Psoas muscle (tissue), 8 donors: ENCODE results near the gene CHPT1. TPM values are rescaled to one million over a fixed set of nuclear protein-coding genes. Genes with fewer than 3 reads are reported as not detected.
A peak's percentile ranks its signal among the peaks of the same experiment; 100 is the strongest.

Experiments used
- ATAC-seq, 4 donors: fragments of 200-7000 bp; cut with Tn5 transposase; one replicate each; pipeline ENCODE4 v1.9.1; 2020; ENCODE audit warnings: moderate library complexity in 3 of 4, mild to moderate bottlenecking in 2 of 4
- DNase-seq, 2 donors: peaks; one replicate each; pipeline ENCODE4 v3.0.0-alpha.2; 2020
- H3K27ac ChIP-seq: fragments of 200-600 bp; one replicate; pipeline ENCODE4 v1.8.0; 2022
- H3K27me3 ChIP-seq, 3 donors: fragments of 200-600 bp in 1 of 3; one replicate each; pipeline versions ENCODE4 v1.6.1 to v1.8.0; 2013 to 2022; ENCODE audit warnings: low read length in 2 of 3, mild to moderate bottlenecking in 2 of 3, moderate library complexity in 1 of 3; ENCODE audit not compliant: insufficient read depth in 3 of 3
- H3K36me3 ChIP-seq, 2 donors: fragments of 200-600 bp in 1 of 2; one replicate each; pipeline versions ENCODE4 v1.6.1 to v1.8.0; 2013 to 2022; ENCODE audit warnings: low read depth in 1 of 2, mild to moderate bottlenecking in 1 of 2, moderate library complexity in 1 of 2; ENCODE audit not compliant: insufficient read depth in 1 of 2
- H3K4me1 ChIP-seq: fragments of 200-600 bp; one replicate; pipeline ENCODE4 v1.8.0; 2022
- H3K4me3 ChIP-seq: fragments of 200-600 bp; one replicate; pipeline ENCODE4 v1.8.0; 2022; ENCODE audit warnings: mild to moderate bottlenecking
- H3K9me3 ChIP-seq: fragments of 200-600 bp; one replicate; pipeline ENCODE4 v1.8.0; 2022
- CTCF ChIP-seq: fragments of 200-600 bp; IDR thresholded peaks from one replicate; pipeline ENCODE4 v1.8.0; 2022; ENCODE audit warnings: antibody characterized with exemption
- WGBS, 3 donors: extraction: QIAGEN DNeasy Blood & Tissue Kit; methylation state at CpG; one replicate each; pipeline versions ENCODE4 v1.1.6 to v1.1.7; 2013; 5-methylcytosine and 5-hydroxymethylcytosine counted together
- intact Hi-C, 2 donors: fragments of 100-400 bp; cut with DNase I; formaldehyde crosslinking; loops; one replicate each; pipeline versions ENCODE4 v1.11.0 to v1.14.2; 2022
- polyA plus RNA-seq, 3 donors: library from polyadenylated mRNA; stranded (reverse); fragments of 200-250 nt; gene quantifications; one replicate each; pipeline ENCODE4 v1.2.3, GENCODE V29; 2013
- total RNA-seq, 4 donors: library from RNA; stranded (reverse); fragmentation: NEBNext Ultra II Directional in 2 of 4; extraction: Animal tissue kit (Norgen Biotek cat#: 25700) in 2 of 4; gene quantifications; one replicate each; pipeline versions ENCODE4 v1.2.1 to v1.2.4, GENCODE V29; 2021 to 2023
- donor health status: healthy with polysubstance abuse.
- donor health status: DM: no; HTN: no; CAD: no; lungs with moderate emphysema.
- donor health status: Bipolar disorder and iron deficiency.
- donor health status: healthy.
- donor health status: DM: yes; HTN: yes; CAD: no.
- donor health status: DM: no; HTN: no; CAD: no.
- donor health status: DM: no; HTN: no; CAD: no.
- donor health status: DM: yes; HTN: yes; CAD: no.

Gene CHPT1
- total and polyA plus RNA-seq, 7 donors, result 17.9 to 38.9 (median 20.7) TPM

- peaks cover 21% of the 10 kb centered on the region for H3K4me1 ChIP-seq
- 67 to 74% (median 69%) methylated on average over 2 of the region's 2 CpGs for WGBS, 3 donors
- DNase-seq (no peak), ATAC-seq (no peak)
- TF ChIP-seq CTCF, result no peak
- H3K36me3 ChIP-seq, result peaks cover 0 to 13% of the 10 kb centered on the region in 2 donors
- H3K27me3 ChIP-seq, result no peaks in the 10 kb centered on the region
- H3K27ac ChIP-seq, result no peak overlapping the region
- intact Hi-C loops, result no loop called here
- H3K4me3 ChIP-seq, result no peak overlapping the region
- no peaks in the 10 kb centered on the region for H3K9me3 ChIP-seq
Observed at GRCh38 chr12:101775816-101776215, 78.4 kb downstream of the CHPT1 start.

GRCh38 chr12:101777485-101777884 lies 80.0 kb downstream of the CHPT1 start:
- DNase-seq (no peak), ATAC-seq (peak in 2 of 4 donors; percentile 11 to 18)
- Histone ChIP-seq H3K4me3 (no peak overlapping the region), H3K9me3 (no peaks in the 10 kb centered on the region), H3K4me1 (peaks cover 23% of the 10 kb centered on the region), H3K27me3 (no peaks in the 10 kb centered on the region), H3K36me3 (peaks cover 0 to 6% of the 10 kb centered on the region in 2 donors), H3K27ac (peak overlapping the region; percentile 74)
- 60 to 79% (median 70%) methylated on average over 3 of the region's 3 CpGs for WGBS, 3 donors
- intact Hi-C loops, result no loop called here
- TF ChIP-seq CTCF, result no peak

- intact Hi-C loops, result loop anchor here in 1 of 2 donors (2.0 kb wide), 1 partner anchor 53 kb away; the partner anchor contains the start of gene GNPTAB
- Histone ChIP-seq H3K36me3 (peaks cover 0 to 6% of the 10 kb centered on the region in 2 donors), H3K27ac (peak overlapping the region; percentile 74), H3K4me3 (no peak overlapping the region), H3K9me3 (no peaks in the 10 kb centered on the region), H3K4me1 (peaks cover 28% of the 10 kb centered on the region), H3K27me3 (no peaks in the 10 kb centered on the region)
- ATAC-seq (peak; percentile 69 to 90 (median 86)), DNase-seq (peak in 1 of 2 donors; percentile 66)
- no peak for TF ChIP-seq CTCF
- WGBS, 3 donors, result 26 to 48% (median 31%) methylated on average over 4 of the region's 4 CpGs
Observed at GRCh38 chr12:101777978-101778377, 80.5 kb downstream of the CHPT1 start.

Other genes starting within 250 kb of the CHPT1 start
- under 1 TPM in 1 of 4 donors, not detected in 3; 0.32 TPM for gene SPIC, start 222.3 kb upstream of the CHPT1 start, total RNA-seq
- not detected for gene SPIC, start 222.3 kb upstream of the CHPT1 start, polyA plus RNA-seq
- 1,000 to 10,000 TPM; 4,088 to 7,509 (median 4,961) TPM for gene MYBPC1, start 102.7 kb upstream of the CHPT1 start, total RNA-seq
- 1,000 to 10,000 TPM; 1,084 to 2,883 (median 2,460) TPM for gene MYBPC1, start 102.7 kb upstream of the CHPT1 start, polyA plus RNA-seq
- gene SYCP3, start 41.8 kb downstream of the CHPT1 start, total RNA-seq, result under 1 TPM in 1 of 4 donors, not detected in 3; 0.28 TPM
- gene SYCP3, start 41.8 kb downstream of the CHPT1 start, polyA plus RNA-seq, result under 1 TPM in 2 of 3 donors, not detected in 1; 0.04 to 0.23 TPM
- gene GNPTAB, start 133.3 kb downstream of the CHPT1 start, total RNA-seq, result 10 to 100 TPM; 14.3 to 36.1 (median 19.9) TPM
- 10 to 100 TPM; 10.3 to 17.5 (median 11.5) TPM for gene GNPTAB, start 133.3 kb downstream of the CHPT1 start, polyA plus RNA-seq
- gene DRAM1, start 179.9 kb downstream of the CHPT1 start, total RNA-seq, result 1 to 10 TPM; 2.8 to 6.8 (median 4.6) TPM
- gene DRAM1, start 179.9 kb downstream of the CHPT1 start, polyA plus RNA-seq, result 1 to 10 TPM; 3.8 to 6.2 (median 4.1) TPM